Effector memory CD8-positive, alpha-beta T cell (primary cell): ENCODE measurements around the gene TCEANC2.

Experiments
- ATAC-seq: fragments of 150-1000 bp; cut with Tn5 transposase; replicated peaks from 2 replicates; pipeline ENCODE4 v1.10.0; 2021; ENCODE audit warnings: mild to moderate bottlenecking, moderate library complexity
- DNase-seq, 3 experiments: peaks; one replicate each; pipeline ENCODE4 v3.0.0; 2021
- H3K27ac Mint-ChIP-seq, 2 donors: one replicate each; pipeline ENCODE4 v1.8.0; 2022; ENCODE audit warnings: mild to moderate bottlenecking in 2 of 2, mixed read lengths in 2 of 2, moderate library complexity in 2 of 2
- H3K27me3 Mint-ChIP-seq, 2 donors: one replicate each; pipeline ENCODE4 v1.8.0; 2022; ENCODE audit warnings: mixed read lengths in 2 of 2
- H3K36me3 Mint-ChIP-seq: one replicate; pipeline ENCODE4 v1.8.0; 2022; ENCODE audit warnings: mild to moderate bottlenecking, moderate library complexity, mixed read lengths; ENCODE audit not compliant: insufficient read depth
- H3K4me1 Mint-ChIP-seq, 2 donors: one replicate each; pipeline ENCODE4 v1.8.0; 2022; ENCODE audit warnings: low read depth in 2 of 2, mixed read lengths in 2 of 2
- H3K4me3 Mint-ChIP-seq, 2 donors: one replicate each; pipeline ENCODE4 v1.8.0; 2022; ENCODE audit warnings: mild to moderate bottlenecking in 2 of 2, mixed read lengths in 2 of 2, moderate library complexity in 2 of 2
- H3K9me3 Mint-ChIP-seq, 2 donors: one replicate each; pipeline ENCODE4 v1.8.0; 2022; ENCODE audit warnings: mixed read lengths in 2 of 2

TCEANC2 gene

GRCh38 chr1:54149734-54150133 lies 96.3 kb downstream of the TCEANC2 start:
- H3K4me3 Mint-ChIP-seq = no peak overlapping the region
- no peak for ATAC-seq
- H3K4me1 Mint-ChIP-seq = peaks cover 4 to 5% of the 10 kb centered on the region in 2 donors
- DNase-seq = no peak
- H3K36me3 Mint-ChIP-seq = peaks cover 3% of the 10 kb centered on the region
- no peaks in the 10 kb centered on the region for H3K27me3 Mint-ChIP-seq
- no peaks in the 10 kb centered on the region for H3K9me3 Mint-ChIP-seq
- H3K27ac Mint-ChIP-seq = no peak overlapping the region

GRCh38 chr1:54151013-54151412 lies 97.6 kb downstream of the TCEANC2 start:
- Mint-ChIP-seq H3K27me3 (no peaks in the 10 kb centered on the region), H3K4me1 (peaks cover 4 to 5% of the 10 kb centered on the region in 2 donors), H3K27ac (no peak overlapping the region), H3K9me3 (no peaks in the 10 kb centered on the region), H3K36me3 (peaks cover 3% of the 10 kb centered on the region), H3K4me3 (no peak overlapping the region)
- DNase-seq = no peak
- ATAC-seq = no peak

GRCh38 chr1:54152696-54153095 lies 99.3 kb downstream of the TCEANC2 start, which contains the start of gene CDCP2:
TSS of gene CDCP2 (minus strand) at chr1:54153000. CDS start at chr1:54152922, 78 bp downstream.
- no peak for ATAC-seq
- H3K36me3 Mint-ChIP-seq = peaks cover 3% of the 10 kb centered on the region
- H3K27ac Mint-ChIP-seq = no peak within 1 kb of the TSS
- no peaks in the 10 kb centered on the region for H3K9me3 Mint-ChIP-seq
- no peak for DNase-seq
- H3K4me1 Mint-ChIP-seq = peaks cover 4 to 5% of the 10 kb centered on the region in 2 donors
- no peaks in the 10 kb centered on the region for H3K27me3 Mint-ChIP-seq
- H3K4me3 Mint-ChIP-seq = no peak within 1 kb of the TSS

DNA sequence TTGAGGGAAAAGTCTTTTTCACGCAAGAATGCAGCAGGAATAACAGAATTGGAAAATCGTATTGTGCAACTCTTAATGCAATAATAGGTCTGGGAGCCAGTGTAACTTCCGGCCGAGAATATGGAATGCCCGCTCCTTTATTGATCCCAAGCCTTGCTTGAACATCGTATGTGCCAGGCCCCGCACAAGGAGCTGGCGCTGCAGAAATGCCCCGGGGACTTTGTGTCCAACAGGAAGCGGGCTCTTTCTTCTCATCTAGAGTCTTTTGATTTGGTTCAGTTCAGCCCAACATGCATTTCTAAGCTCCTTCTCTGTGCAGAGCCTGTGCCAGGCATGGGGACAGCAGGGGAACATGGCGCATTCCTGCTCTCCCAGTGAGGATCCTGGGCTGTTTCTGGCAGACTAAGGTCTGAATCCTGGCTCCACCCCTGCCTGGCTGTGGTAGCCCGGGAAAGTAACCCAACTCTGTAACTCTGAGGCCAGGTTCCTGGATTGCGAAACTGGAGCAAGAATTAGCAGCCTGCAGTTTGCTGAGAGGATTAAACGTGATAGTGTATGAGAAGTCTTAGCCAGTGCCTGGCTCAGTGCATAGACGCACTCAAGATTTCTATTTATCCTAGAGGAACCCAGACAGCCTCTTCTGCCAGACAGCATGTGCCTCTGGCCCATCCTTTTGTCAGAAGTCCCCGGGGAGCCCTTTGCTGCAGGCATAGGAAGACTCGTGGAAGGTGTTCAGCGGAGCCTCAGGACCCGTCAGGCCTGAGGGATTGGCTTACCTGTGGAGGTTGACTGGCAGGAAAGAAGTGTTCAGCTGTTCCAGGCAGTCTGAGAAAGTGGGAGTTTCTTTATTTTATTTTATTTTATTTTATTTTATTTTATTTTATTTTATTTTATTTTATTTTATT lies 100.4 kb downstream of the TCEANC2 start:
- Mint-ChIP-seq H3K9me3 (no peaks in the 10 kb centered on the region), H3K27me3 (no peaks in the 10 kb centered on the region), H3K4me3 (no peak overlapping the region), H3K27ac (no peak overlapping the region), H3K4me1 (peaks cover 4 to 5% of the 10 kb centered on the region in 2 donors), H3K36me3 (peaks cover 3% of the 10 kb centered on the region)
- no peak for ATAC-seq
- no peak for DNase-seq
